HepG2 (cell line): Measurements from ENCODE around the gene SHLD1. TPM values are rescaled to one million over a fixed set of nuclear protein-coding genes. Genes with fewer than 3 reads are reported as not detected.

Experiments used
- AKAP8 ChIP-seq: sonication (generic); formaldehyde crosslinking; IDR thresholded peaks from 2 replicates; pipeline ENCODE4 v1.5.1; 2020; ENCODE audit warnings: mild to moderate bottlenecking, missing genetic modification reagents
- HDAC1 ChIP-seq: sonication (generic); formaldehyde crosslinking; IDR thresholded peaks from 2 replicates; pipeline ENCODE4 v1.5.1; 2020; ENCODE audit warnings: mild to moderate bottlenecking, missing genetic modification reagents
- JUND ChIP-seq: sonication (generic); formaldehyde crosslinking; IDR thresholded peaks from 2 replicates; pipeline ENCODE4 v1.8.0; 2022; ENCODE audit warnings: mild to moderate bottlenecking, missing genetic modification reagents
- MBNL3 ChIP-seq: fragments of 250-450 bp; sonication (Bioruptor Pico); conservative IDR thresholded peaks from 2 replicates; pipeline ENCODE4 v1.8.0; 2022; ENCODE audit warnings: mild to moderate bottlenecking, inconsistent platforms
- MIER2 ChIP-seq: IDR thresholded peaks from 2 replicates; pipeline ENCODE4 v1.6.1; 2016; ENCODE audit warnings: missing biosample characterization, missing genetic modification reagents
- MXI1 ChIP-seq: IDR thresholded peaks from 3 replicates; pipeline ENCODE4 v1.6.1; 2012; ENCODE audit warnings: low read depth, low read length, inconsistent platforms, borderline replicate concordance
- POLR2AphosphoS2 ChIP-seq: IDR thresholded peaks from 2 replicates; pipeline ENCODE4 v1.6.1; 2011; ENCODE audit warnings: low read depth, low read length, improper control_type of control experiment
- TCF12 ChIP-seq, 2 experiments: fragments of 450-650 bp in 1 of 2; sonication (generic) in 1 of 2; formaldehyde crosslinking in 1 of 2; IDR thresholded peaks; 2 replicates each; pipeline versions ENCODE4 v1.6.1 to v1.8.0; 2017 to 2022; ENCODE audit warnings: antibody characterized with exemption in 1 of 2, mild to moderate bottlenecking in 1 of 2, missing genetic modification reagents in 1 of 2, moderate library complexity in 1 of 2
- TEAD2 ChIP-seq: sonication (generic); formaldehyde crosslinking; IDR thresholded peaks from 2 replicates; pipeline ENCODE4 v1.9.0; 2021; ENCODE audit warnings: missing genetic modification reagents
- TMF1 ChIP-seq: sonication (generic); formaldehyde crosslinking; IDR thresholded peaks from 2 replicates; pipeline ENCODE4 v1.8.1; 2022; ENCODE audit warnings: low read depth, missing genetic modification reagents
- YEATS2 ChIP-seq: sonication (generic); formaldehyde crosslinking; IDR thresholded peaks from 2 replicates; pipeline ENCODE4 v1.4.0; 2020; ENCODE audit warnings: missing genetic modification reagents, borderline replicate concordance
- ZC3H13 ChIP-seq: sonication (generic); formaldehyde crosslinking; IDR thresholded peaks from 2 replicates; pipeline ENCODE4 v1.8.1; 2023; ENCODE audit warnings: mild to moderate bottlenecking, missing genetic modification reagents, moderate library complexity
- ZMAT3 ChIP-seq: sonication (generic); formaldehyde crosslinking; conservative IDR thresholded peaks from 2 replicates; pipeline ENCODE4 v1.7.0; 2021; ENCODE audit warnings: missing genetic modification reagents
- ZNF234 ChIP-seq: sonication (generic); formaldehyde crosslinking; conservative IDR thresholded peaks from 2 replicates; pipeline ENCODE4 v1.5.1; 2020; ENCODE audit warnings: mild to moderate bottlenecking, missing genetic modification reagents
- ZNF557 ChIP-seq: sonication (generic); formaldehyde crosslinking; IDR thresholded peaks from 2 replicates; pipeline ENCODE4 v1.4.0; 2020; ENCODE audit warnings: missing genetic modification reagents
- ZNF883 ChIP-seq: sonication (generic); formaldehyde crosslinking; IDR thresholded peaks from 2 replicates; pipeline ENCODE4 v1.5.1; 2020; ENCODE audit warnings: mild to moderate bottlenecking, missing genetic modification reagents; ENCODE audit errors: not compliant biosample characterization
- ZSCAN12 ChIP-seq: sonication (generic); formaldehyde crosslinking; IDR thresholded peaks from 2 replicates; pipeline ENCODE4 v1.9.0; 2021; ENCODE audit warnings: mild to moderate bottlenecking, missing genetic modification reagents
- polyA plus RNA-seq, 8 experiments: library from polyadenylated mRNA; depleted of rRNA in 3 of 8; stranded (reverse) in 7 of 8; unstranded in 1 of 8; fragments of >200 nt; fragmentation: Illumina TruSeq in 4 of 8; extraction: Trizol in 4 of 8; gene quantifications; 2 replicates each; pipeline versions ENCODE4 v1.2.1 to v1.2.3, GENCODE V29; 2011 to 2016; ENCODE audit warnings: low read depth in 4 of 8, missing spikeins in 1 of 8, mixed read lengths in 1 of 8; ENCODE audit not compliant: insufficient read depth in 1 of 8
- total RNA-seq, 5 experiments: library from RNA; depleted of rRNA; stranded (reverse); fragments of >200 nt; fragmentation: Illumina TruSeq; extraction: Trizol; gene quantifications; 2 replicates each; pipeline ENCODE4 v1.2.3, GENCODE V29; 2016; ENCODE audit warnings: low read depth in 1 of 5
- TF ChIP-seq, protein P1 (sequence below): sonication (generic); formaldehyde crosslinking; IDR thresholded peaks from 2 replicates; pipeline ENCODE4 v1.4.0; 2020; ENCODE audit warnings: low read depth, missing genetic modification reagents
- TF ChIP-seq, protein P2 (sequence below), 2 experiments: sonication (generic) in 1 of 2; formaldehyde crosslinking in 1 of 2; IDR thresholded peaks; 2 replicates each; pipeline versions ENCODE4 v1.5.1 to v1.6.1; 2011 to 2020; ENCODE audit warnings: borderline replicate concordance in 1 of 2, low read depth in 1 of 2, low read length in 1 of 2, mild to moderate bottlenecking in 1 of 2, missing genetic modification reagents in 1 of 2, moderate library complexity in 1 of 2
- TF ChIP-seq, protein P3 (sequence below): IDR thresholded peaks from 2 replicates; pipeline ENCODE4 v1.6.1; 2012; ENCODE audit warnings: low read length, improper control_type of control experiment

The SHLD1 gene
- total and polyA plus RNA-seq, 2 of the 13 experiments (the other 11 are each of a cell fraction or from before 2014, with no cell fraction given), result 8.9 to 10.0 TPM

DNA sequence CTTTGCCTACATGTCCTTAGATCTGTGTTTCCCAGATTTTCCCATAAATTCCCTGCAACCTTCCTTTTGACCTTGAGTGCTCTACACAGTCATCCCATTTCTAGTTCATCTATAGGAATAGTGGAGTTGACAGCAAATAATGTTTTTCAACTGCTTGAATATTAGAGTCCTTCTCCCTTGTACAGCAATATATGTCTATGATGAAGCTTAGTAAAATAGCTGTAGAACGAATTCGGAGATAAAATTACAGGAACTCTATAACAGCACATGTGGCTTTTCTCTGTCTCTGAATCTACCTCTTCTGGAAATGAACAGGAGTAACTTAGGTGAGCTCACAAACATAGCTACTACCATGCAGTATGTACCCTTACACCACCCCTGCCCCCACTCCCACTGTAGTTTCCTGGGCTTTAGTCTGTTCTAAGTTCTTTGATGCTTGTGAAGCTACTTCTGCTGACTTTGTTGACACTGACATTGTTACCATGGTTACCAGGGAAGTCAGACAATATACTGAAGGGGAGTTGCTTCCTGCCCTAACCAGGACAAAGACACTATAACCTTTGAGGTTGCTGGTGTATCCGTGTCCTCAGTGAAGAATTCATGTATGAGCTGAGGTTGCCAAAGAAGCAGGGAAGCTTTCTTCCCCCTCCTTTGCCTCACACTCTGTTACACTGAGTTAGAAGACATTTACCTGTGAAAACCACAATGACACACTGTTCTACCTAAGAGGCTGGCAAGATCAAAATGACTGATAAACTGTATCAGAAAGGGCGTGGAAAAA is 35.8 kb upstream of the SHLD1 start (continued):
- TF ChIP-seq, protein P1, sequence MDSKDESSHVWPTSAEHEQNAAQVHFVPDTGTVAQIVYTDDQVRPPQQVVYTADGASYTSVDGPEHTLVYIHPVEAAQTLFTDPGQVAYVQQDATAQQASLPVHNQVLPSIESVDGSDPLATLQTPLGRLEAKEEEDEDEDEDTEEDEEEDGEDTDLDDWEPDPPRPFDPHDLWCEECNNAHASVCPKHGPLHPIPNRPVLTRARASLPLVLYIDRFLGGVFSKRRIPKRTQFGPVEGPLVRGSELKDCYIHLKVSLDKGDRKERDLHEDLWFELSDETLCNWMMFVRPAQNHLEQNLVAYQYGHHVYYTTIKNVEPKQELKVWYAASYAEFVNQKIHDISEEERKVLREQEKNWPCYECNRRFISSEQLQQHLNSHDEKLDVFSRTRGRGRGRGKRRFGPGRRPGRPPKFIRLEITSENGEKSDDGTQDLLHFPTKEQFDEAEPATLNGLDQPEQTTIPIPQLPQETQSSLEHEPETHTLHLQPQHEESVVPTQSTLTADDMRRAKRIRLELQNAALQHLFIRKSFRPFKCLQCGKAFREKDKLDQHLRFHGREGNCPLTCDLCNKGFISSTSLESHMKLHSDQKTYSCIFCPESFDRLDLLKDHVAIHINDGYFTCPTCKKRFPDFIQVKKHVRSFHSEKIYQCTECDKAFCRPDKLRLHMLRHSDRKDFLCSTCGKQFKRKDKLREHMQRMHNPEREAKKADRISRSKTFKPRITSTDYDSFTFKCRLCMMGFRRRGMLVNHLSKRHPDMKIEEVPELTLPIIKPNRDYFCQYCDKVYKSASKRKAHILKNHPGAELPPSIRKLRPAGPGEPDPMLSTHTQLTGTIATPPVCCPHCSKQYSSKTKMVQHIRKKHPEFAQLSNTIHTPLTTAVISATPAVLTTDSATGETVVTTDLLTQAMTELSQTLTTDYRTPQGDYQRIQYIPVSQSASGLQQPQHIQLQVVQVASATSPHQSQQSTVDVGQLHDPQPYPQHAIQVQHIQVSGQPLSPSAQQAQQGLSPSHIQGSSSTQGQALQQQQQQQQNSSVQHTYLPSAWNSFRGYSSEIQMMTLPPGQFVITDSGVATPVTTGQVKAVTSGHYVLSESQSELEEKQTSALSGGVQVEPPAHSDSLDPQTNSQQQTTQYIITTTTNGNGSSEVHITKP, result peak; percentile 46; the same call in 1 of the 2 replicates
- TF ChIP-seq ZSCAN12 (no peak), HDAC1 (CRISPR knock-in tag) (no peak), ZNF883 (CRISPR knock-in tag) (no peak), ZMAT3 (CRISPR knock-in tag) (no peak), ZNF234 (no peak), POLR2AphosphoS2 (no peak), JUND (0 out of 2 replicates have a peak, but pooled peaks have one; percentile 32), ZNF557 (no peak), TMF1 (CRISPR knock-in tag) (no peak), MBNL3 (CRISPR knock-in tag) (no peak), TEAD2 (no peak), YEATS2 (peak; percentile 61; the same call in 1 of the 2 replicates), MIER2 (CRISPR knock-in tag) (0 out of 2 replicates have a peak, but pooled peaks have one; percentile 48), MXI1 (peak; percentile 71; the same call in 1 of the 3 replicates), TCF12 (IDR thresholded peaks at IDR 0.05) (no peak), TCF12 (CRISPR knock-in tag; IDR thresholded peaks at IDR 0.05) (no peak), ZC3H13 (no peak), AKAP8 (no peak)
- TF ChIP-seq, protein P2, sequence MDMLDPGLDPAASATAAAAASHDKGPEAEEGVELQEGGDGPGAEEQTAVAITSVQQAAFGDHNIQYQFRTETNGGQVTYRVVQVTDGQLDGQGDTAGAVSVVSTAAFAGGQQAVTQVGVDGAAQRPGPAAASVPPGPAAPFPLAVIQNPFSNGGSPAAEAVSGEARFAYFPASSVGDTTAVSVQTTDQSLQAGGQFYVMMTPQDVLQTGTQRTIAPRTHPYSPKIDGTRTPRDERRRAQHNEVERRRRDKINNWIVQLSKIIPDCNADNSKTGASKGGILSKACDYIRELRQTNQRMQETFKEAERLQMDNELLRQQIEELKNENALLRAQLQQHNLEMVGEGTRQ (IDR thresholded peaks at IDR 0.05; ENCODE audit: low read depth, low read length), result no peak
- TF ChIP-seq, protein P2 (CRISPR knock-in tag; IDR thresholded peaks at IDR 0.05; ENCODE audit: borderline replicate concordance), result no peak
- TF ChIP-seq, protein P3, sequence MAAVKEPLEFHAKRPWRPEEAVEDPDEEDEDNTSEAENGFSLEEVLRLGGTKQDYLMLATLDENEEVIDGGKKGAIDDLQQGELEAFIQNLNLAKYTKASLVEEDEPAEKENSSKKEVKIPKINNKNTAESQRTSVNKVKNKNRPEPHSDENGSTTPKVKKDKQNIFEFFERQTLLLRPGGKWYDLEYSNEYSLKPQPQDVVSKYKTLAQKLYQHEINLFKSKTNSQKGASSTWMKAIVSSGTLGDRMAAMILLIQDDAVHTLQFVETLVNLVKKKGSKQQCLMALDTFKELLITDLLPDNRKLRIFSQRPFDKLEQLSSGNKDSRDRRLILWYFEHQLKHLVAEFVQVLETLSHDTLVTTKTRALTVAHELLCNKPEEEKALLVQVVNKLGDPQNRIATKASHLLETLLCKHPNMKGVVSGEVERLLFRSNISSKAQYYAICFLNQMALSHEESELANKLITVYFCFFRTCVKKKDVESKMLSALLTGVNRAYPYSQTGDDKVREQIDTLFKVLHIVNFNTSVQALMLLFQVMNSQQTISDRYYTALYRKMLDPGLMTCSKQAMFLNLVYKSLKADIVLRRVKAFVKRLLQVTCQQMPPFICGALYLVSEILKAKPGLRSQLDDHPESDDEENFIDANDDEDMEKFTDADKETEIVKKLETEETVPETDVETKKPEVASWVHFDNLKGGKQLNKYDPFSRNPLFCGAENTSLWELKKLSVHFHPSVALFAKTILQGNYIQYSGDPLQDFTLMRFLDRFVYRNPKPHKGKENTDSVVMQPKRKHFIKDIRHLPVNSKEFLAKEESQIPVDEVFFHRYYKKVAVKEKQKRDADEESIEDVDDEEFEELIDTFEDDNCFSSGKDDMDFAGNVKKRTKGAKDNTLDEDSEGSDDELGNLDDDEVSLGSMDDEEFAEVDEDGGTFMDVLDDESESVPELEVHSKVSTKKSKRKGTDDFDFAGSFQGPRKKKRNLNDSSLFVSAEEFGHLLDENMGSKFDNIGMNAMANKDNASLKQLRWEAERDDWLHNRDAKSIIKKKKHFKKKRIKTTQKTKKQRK, result no peak
